GM12873 (cell line): ENCODE data around the gene VPS41.

ENCODE experiments used
- TF ChIP-seq, protein P1 (sequence below): IDR thresholded peaks from 2 replicates; pipeline ENCODE4 v1.5.1; 2012; ENCODE audit warnings: low read depth, mild to moderate bottlenecking, moderate library complexity, low read length, control low read depth; ENCODE audit not compliant: insufficient read depth; ENCODE audit errors: missing control alignments

Gene VPS41

DNA sequence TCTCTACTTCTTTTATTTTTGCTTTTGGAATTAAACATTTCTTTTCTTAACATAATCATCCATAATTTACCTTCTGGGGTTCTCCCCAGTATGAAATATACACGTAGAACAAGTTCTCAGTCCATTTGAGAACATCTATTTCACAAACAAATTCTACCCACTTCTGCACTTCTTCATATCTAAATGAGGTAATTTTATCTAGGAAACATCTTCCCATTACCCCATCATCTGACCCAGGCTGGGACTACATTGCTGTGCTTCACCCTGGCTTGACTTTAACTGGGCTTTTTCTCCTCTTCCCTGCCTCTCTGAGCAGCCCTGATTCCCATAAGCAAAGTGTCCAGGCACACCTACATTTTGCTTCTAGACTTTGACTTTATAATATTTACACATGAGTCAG, 234.5 kb downstream of the VPS41 start:
- TF ChIP-seq, protein P1, sequence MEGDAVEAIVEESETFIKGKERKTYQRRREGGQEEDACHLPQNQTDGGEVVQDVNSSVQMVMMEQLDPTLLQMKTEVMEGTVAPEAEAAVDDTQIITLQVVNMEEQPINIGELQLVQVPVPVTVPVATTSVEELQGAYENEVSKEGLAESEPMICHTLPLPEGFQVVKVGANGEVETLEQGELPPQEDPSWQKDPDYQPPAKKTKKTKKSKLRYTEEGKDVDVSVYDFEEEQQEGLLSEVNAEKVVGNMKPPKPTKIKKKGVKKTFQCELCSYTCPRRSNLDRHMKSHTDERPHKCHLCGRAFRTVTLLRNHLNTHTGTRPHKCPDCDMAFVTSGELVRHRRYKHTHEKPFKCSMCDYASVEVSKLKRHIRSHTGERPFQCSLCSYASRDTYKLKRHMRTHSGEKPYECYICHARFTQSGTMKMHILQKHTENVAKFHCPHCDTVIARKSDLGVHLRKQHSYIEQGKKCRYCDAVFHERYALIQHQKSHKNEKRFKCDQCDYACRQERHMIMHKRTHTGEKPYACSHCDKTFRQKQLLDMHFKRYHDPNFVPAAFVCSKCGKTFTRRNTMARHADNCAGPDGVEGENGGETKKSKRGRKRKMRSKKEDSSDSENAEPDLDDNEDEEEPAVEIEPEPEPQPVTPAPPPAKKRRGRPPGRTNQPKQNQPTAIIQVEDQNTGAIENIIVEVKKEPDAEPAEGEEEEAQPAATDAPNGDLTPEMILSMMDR = no peak

DNA sequence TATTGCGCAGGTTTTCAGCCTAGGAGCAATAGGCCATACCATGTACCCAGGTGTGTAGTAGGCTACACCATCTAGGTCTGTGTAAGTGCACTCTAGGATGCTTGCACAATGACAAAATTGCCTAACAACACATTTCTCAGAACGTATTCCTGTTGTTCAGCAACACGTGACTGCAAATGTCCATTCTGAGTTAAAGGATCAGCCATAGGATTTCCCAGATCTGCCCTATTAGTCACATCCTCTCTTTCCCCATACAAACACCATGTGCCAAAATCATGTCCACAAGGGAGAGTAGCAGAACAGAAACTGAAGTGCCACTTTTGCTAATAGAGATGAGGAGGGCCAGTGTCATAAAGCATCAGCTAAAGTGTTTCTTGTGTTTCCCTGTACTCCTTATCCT, 235.2 kb downstream of the VPS41 start:
- TF ChIP-seq, protein P1 = no peak
